Fibroblast of peridontal ligament (primary cell): ENCODE data around the gene ZNF117.
A peak's percentile ranks its signal among the peaks of the same experiment; 100 is the strongest.
"Not testable (repeated sequence)": the region's sequence is repeated elsewhere in the genome, so short reads cannot be mapped to it uniquely, and the experiment has no call there.

Source experiments
- DNase-seq: peaks from one replicate; pipeline ENCODE4 v3.0.0-alpha.2; 2010; ENCODE audit errors: extremely low read depth

Gene ZNF117

GRCh38 chr7:64997164-64997908 lies 6.5 kb upstream of the ZNF117 start:
- DNase-seq: no peak

DNA sequence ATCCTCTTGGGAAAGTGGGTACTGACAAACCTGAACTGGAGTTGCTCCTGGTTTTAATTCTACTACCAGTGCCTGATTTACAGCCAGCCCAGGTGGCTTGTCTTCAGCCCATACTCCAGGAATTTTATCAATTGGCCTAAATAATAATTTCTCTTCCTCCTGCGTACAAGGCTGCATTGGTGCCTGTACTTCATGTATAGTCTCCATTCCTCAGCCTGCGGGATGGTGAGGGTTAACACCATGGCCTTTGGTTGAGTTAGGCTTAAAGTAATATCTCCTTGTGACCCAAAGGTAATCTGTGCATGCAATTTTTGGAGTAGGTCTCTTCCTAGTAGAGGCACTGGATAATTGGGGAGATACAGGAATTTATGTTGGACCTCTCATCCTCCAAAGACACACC lies 5.5 kb upstream of the ZNF117 start:
- no peak for DNase-seq

DNA sequence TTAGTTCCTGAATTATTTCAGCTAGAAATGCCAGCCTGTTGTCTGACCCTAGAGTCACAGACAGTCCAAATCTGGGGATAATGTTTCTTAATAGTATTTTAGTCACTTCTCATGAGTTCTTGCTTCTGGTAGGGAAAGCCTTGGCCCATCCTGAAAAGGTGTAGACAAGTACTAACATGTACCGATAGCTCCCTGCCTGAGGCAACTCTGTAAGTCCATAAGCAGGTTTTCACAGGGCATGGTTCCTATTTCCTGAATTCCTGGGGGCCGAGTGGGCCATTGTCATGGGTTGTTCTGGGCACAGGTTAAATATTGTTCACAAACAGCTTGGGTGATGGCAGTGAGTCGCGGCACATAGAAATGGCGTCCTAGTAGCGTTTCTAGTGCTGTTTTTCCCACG lies 3.1 kb upstream of the ZNF117 start:
- no peak for DNase-seq

- no peak for DNase-seq
These were observed 2.1 kb upstream of the ZNF117 start for GRCh38 chr7:64992971-64993370.

- no peak for DNase-seq
These were observed 620 bp downstream of the ZNF117 start for GRCh38 chr7:64990216-64990615.

DNA sequence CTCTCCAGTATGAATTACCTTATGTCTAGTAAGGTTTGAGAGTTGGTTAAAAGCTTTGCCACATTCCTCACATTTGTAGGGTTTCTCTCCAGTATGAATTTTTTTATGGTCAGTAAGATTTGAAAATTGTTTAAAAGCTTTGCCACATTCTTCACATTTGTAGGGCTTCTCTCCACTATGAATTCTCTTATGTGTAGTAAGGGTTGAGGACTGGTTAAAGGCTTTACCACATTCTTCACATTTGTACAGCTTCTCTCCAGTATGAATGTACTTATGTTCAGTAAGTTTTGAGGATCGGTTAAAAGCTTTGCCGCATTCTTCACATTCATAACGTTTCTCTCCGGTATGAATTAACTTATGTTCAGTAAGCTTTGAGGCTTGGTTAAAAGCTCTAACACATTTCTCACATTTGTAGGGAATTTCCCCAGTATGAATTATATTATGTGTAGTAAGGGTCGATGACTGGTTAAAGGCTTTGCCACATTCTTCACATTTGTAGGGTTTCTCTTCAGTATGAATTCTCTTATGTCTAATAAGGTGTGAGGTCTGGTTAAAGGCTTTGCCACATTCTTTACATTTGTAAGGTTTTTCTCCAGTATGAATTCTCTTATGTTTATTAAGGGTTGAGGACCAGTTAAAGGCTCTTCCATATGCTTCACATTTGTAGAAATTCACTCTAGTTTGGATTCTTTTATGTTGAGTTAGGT lies 12.2 kb downstream of the ZNF117 start:
- no peak for DNase-seq

- no peak for DNase-seq
These were observed 25.2 kb downstream of the ZNF117 start for GRCh38 chr7:64965594-64965993.

DNA sequence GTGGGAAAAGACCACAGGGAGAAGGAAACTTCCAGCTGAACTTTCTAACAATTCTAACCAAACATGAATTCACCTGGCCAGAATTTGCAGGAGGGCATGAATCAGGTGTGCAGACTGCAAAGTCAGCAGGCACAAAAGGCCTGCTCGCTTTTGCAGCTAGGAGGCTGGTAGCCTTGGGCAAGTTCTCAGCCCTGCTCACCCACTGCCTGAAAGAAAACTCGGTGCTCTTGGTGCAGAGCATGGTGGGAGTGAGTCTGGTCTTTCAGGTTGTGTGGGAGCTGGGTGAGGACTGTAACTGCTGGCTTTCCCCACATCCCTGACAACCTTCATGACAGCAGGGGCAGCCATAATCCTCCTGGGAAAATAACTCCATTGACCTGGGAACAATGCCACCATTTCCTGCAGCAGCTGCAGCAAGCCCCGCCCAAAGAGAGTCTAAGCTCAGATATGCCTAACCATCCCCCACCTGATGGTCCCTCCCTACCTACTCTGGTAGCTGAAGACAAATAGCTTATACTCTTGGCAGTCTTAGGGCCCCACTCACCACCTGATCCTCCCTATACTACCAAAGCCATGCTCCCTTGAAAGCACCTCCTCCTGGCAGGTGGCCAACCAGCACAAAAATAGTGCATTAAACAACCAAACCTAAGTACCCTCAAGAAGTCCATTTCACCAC lies 31.6 kb downstream of the ZNF117 start:
- DNase-seq: no peak

DNA sequence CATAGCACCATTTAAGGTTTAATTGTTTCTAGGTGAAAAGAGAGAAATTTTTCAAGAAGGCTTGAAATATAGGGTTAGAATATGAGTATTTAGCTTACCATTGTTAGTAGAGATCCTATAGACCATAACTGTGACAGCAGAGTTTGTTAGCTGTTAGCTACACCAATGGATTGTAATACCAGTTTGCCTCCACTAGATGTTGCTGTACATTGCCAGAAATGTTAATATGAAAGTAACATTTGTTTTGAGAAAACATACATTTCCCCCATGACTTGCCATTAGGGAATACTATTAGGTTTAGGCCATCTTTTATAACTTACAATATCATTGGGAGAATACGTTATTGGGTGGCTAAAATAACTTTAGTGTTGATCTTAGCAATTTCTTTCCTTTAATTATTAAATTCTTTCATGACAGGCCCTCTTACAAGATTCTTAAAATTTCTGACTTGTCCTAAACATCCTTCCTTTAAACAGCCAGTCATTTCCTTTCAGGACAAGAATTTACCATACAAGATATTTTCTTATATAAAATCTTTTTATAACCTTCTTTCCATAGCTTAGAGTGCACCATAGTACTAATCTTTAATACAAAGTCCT lies 39.5 kb downstream of the ZNF117 start:
- DNase-seq: peak; percentile 63

- DNase-seq: not testable (repeated sequence)
These were observed 40.2 kb downstream of the ZNF117 start for GRCh38 chr7:64950673-64951072.

- DNase-seq: not testable (repeated sequence)
These were observed 42.1 kb downstream of the ZNF117 start for GRCh38 chr7:64948774-64949173.

GRCh38 chr7:64947252-64948000 lies 43.4 kb downstream of the ZNF117 start:
- DNase-seq: no peak

DNA sequence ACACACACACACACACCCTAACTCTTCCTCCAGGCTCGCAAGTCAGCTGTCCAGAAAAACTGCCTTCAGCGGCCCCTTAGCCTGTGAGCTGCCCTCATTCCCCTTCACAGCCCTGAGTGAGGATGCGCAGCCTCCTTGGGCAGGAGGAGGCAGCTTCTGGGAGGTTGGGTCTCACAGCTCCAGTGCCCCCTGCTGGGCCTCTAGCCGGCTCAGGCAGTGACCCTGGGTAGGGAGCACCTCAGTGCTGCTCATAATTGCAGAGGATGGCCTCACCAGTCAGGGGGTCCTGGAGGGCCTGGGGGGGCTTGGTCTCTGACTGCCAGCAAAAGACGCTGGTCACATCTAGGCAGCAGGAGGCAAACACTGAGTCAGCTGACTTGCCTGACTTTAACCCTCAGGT lies 44.1 kb downstream of the ZNF117 start:
- DNase-seq: no peak

- DNase-seq: no peak
These were observed 45.2 kb downstream of the ZNF117 start for GRCh38 chr7:64945503-64946175.

DNA sequence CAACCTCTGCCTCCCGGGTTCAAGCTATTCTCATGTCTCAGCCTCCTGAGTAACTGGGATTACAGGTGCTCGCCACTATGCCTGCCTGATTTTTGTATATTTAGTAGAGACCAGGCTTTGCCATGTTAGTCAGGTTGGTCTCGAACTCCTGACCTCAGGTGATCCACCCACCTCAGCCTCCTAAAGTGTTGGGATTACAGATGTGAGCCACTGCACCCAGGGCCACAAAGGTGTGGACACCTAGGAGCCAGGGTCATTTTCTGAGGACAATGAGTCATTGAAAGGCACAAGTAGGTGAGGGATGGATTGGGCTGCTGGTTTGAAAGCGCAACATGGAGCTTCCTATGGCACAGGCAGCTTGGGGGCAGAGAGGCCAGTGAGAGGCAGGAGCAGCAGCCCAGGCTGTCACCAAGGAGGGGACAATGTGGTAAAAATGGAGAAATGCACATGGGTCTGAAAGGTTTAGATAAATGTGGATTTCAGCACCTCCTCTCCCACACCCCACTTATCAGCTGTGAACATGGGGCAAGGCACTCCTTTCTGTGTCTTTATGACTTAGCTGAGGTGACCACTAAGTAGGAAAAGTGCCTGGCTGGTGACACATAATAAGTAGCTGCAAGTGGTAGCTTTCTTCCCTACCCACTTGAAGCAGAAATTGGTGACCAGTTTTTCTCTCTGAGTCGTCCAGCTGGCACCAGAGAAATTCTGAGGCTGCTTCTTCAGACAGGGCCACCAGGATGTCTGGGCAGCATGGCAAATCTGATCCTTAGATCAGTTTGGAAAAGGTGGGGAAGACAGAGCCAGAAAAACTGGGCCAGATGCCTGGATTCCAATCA lies 46.0 kb downstream of the ZNF117 start:
- not testable (repeated sequence) for DNase-seq

DNA sequence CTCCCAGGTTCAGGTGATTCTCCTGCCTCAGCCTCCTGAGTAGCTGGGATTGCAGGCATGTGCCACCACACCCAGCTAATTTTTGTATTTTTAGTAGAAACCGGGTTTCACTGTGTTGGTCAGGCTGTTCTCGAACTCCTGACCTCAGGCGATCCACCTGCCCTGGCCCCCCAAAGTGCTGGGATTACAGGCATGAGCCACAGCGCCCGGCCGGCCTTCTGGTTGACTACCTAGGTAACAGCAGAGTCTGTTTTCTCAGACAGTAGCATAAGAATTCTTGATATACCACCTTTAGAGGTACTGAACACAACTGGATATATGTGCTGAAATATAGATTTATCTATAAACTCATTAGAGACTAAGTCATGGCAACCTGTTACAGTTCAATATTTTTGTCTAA lies 50.8 kb downstream of the ZNF117 start:
- not testable (repeated sequence) for DNase-seq

DNA sequence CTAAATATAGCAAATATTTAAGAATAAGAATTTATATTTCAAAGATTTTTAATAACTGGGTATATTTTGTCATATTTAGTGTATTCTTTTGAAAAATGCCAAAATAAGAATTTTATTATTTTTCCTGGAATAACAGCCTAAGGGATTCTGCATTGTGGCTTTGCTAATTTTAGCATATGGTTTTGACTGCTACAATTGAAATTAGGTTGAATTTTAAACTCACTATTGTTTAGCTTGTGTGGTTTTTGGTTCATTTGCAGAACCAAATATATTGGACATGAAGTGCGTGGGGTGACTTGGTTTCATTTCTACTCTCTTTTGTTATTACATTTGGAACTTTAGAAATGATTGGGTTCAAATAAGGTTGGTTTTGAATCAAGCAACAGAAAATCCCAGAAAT lies 52.3 kb downstream of the ZNF117 start:
- DNase-seq: no peak

DNA sequence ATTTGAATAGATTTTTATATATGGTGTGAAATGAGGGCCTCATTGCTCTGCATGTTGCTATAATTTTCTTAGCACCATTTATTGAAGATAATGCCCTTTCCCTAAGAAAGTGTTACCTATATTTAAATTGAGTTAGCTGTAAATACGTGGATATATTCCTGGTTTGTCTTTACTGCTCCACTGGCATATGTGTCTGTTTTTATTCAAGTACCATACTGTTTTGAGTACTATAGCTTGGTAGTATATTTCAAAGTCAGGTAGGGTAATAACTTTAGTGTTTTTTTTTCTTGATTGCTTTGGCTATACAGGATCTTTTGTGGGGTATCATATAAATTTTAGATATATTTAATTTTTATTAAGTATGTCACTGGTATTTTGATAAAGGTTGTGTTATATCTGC lies 56.4 kb downstream of the ZNF117 start:
- no peak for DNase-seq

- DNase-seq: not testable (repeated sequence)
These were observed 62.3 kb downstream of the ZNF117 start for GRCh38 chr7:64928252-64929187.
